Esophagus squamous epithelium (tissue), 4 donors: Measurements from ENCODE around the gene NPY.

ENCODE experiments used
- POLR2A ChIP-seq, 4 donors: fragments of 450-650 bp; IDR thresholded peaks; one replicate each; pipeline ENCODE4 v1.6.1; 2017; ENCODE audit warnings: antibody characterized with exemption in 4 of 4, mild to moderate bottlenecking in 4 of 4, moderate library complexity in 3 of 4
- TF ChIP-seq, protein P1 (sequence below), 6 experiments: fragments of 450-650 bp in 4 of 6; fragments of 200-600 bp in 2 of 6; sonication (generic) in 2 of 6; IDR thresholded peaks; one replicate each; pipeline ENCODE4 v1.5.1; 2016 to 2019; ENCODE audit warnings: antibody characterized with exemption in 6 of 6, mild to moderate bottlenecking in 4 of 6, moderate library complexity in 4 of 6

DNA sequence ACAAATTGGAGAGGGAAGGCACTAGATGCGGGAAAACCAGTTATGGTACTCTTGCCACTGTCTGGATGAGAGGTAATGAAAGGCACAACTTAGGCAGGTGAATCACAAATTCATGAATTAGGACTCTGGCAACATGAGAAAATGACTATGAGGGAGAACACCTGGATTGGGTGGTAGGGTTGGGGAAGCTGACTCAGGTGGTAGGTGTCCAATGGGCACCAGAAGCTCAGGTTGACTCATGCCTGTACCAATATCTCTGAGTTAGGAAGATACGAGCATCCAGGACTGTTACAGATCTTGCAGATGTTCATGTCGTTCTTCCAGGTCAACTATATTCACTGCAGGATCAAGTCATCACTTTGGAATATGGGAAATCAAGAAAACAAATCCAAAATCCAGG, 56.7 kb downstream of the NPY start:
- TF ChIP-seq POLR2A (IDR thresholded peaks at IDR 0.05), result no peak
- TF ChIP-seq, protein P1, sequence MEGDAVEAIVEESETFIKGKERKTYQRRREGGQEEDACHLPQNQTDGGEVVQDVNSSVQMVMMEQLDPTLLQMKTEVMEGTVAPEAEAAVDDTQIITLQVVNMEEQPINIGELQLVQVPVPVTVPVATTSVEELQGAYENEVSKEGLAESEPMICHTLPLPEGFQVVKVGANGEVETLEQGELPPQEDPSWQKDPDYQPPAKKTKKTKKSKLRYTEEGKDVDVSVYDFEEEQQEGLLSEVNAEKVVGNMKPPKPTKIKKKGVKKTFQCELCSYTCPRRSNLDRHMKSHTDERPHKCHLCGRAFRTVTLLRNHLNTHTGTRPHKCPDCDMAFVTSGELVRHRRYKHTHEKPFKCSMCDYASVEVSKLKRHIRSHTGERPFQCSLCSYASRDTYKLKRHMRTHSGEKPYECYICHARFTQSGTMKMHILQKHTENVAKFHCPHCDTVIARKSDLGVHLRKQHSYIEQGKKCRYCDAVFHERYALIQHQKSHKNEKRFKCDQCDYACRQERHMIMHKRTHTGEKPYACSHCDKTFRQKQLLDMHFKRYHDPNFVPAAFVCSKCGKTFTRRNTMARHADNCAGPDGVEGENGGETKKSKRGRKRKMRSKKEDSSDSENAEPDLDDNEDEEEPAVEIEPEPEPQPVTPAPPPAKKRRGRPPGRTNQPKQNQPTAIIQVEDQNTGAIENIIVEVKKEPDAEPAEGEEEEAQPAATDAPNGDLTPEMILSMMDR (IDR thresholded peaks at IDR 0.05), result no peak
